ENCODE measurements around the gene HAUS7.
A peak's percentile ranks its signal among the peaks of the same experiment; 100 is the strongest.

The HAUS7 gene

DNA sequence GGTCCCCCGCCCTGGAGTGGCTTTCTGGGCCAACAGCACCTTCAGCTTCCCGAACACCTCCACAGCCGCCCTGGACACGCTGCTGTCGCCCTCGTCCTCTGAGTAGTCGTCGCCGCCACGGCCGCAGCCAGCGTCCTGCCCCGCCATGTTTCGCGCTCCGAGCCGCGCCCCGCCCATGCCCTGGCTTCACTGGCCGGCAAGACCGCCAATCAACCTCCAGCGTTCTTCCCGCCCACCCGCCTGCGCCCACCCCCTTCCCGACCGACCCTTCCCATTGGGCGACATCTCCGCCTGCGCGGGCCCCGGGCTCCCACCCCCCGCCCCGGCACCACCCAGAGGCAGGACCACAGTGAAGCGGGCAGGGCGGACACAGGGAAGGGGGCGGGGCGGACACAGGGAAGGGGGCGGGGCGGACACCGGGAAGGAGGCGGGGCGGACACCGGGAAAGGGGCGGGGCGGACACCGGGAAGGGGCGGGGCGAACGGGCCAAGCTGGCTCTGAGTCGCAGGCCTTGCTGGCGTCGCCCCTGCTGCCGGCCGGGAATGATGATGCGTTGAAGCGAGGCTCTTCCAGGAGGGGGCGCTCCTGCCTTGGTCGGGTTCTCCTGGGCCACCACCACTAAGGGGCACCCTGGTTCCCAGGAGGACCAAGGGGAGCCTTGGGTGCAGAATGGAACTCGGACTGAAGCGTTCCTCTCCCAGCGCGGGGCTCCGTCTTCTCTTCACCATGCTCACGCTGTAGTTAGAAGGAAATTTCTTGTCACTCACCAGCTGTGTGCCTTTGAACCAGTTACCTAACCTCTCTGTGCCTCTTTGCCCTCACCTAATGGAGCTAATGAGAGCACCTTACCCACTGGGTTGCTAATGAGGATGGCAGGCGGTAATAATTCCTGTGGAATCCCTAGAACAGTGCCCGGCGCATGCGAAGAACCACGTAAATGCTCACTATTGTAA lies at the start of gene HAUS7:
Gene HAUS7 (minus strand): TSS at position 166 of the 953 bp plus-strand sequence. CDS start 19 bp downstream, at position 147.
- DNase-seq, result peak; percentile 88 to 95 (median 90)

DNA sequence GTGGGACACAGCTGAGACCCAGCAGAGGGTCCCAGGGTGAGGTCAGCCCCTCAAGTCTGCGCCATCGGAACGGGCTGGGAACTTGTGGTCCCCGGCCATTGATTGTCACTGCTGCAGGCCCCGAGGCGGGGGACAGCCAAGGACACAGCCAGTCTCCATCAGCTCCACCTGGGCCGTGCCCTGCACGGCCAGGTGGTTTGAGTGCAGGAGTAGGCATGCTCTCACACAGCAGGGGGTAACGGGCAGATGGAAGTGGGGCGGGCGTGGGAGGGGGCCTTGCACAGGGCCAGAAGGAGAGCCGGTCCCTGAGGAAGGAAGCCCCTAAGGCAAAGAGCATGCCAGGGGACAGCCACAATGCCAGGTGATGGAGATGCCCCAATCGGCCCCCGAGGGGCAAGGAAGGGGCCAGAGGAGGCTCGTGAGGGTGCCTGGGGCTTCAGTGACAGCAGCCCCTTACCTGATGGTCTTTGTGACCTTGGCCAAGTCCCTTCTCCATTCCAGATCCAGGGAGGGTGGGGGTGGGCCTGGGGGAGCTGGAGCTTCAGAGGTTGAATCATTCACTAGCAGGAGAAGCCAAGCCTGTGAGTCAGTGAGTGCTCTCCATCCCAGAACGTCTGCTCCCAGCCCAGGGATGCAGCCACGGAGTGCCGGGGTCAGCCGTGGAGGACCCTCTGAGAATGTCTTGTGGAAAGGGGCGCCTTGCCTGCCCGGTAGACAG lies 49.4 kb upstream of the HAUS7 start:
- DNase-seq, result peak in 2 of 3 experiments; percentile 31 to 72

DNA sequence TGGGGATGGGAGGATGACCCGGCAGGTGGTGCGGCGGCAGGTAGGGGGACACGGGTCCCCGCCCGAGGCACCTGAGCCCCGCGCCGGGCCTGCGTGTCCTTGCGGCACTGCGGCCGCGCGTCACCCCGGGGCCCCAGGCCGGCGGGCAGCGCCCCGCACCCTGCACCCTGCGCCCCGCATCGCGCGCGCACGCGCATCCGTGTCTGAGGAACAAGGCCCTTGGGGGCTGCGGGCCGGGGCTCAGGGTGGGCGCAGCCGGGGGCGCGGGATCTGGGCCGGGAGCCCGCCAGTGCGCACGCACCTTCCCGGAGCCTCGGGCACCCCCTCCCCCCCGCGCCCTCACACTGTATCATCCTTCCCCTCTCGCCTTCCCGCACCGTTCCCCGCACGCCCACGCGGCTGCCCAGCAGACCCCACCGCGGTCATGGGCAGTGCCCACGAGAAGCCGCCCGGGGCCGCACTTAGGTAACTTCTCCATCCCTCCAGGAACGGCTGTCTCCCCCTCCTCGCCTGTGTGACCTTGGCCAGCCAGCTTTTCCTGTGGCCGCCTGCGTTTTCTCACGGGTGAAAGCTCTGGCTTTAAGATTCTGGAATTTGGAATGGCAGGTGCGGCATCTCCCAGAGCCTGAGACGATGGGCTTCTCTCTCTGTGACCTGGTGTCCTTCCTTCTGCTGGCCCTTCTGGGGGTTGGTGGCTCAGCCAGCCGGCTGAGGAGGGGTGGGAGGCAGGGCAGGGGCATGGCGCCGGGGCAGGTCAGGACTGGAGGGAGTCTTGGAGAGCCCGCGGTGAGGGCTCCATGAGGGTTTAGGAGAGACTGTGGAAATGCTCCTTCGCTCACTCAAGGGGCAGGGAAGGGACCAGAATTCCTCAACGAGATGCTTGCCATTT lies 47.8 kb upstream of the HAUS7 start:
- peak in 2 of 3 experiments; percentile 38 to 46 for DNase-seq

DNA sequence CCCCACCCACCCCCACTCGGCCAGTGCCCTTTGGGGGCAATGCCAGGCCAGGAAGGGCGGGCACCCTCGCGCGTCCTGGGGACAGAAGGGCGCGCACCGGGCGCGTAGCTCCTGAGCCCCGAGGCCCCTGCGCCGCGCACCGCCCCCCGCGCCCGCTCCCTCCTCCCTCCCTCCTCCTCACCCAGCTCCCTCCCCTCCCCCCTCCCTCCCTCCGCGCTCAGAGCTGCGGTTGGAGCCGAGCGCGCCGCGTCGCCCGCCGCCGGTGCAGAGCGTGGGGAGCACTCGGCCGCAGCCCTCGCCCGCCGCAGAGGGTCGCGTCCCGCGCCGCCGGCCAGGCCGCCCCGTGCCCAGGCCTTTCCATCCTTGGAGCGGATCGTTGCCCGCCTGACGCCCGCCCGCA lies 47.0 kb upstream of the HAUS7 start, which contains the start of gene ATP2B3:
Gene ATP2B3 (plus strand): TSS at position 220 of the 400 bp plus-strand sequence. CDS start 18,606 bp downstream, outside the sequence.
- peak in 2 of 3 experiments; percentile 63 for DNase-seq

DNA sequence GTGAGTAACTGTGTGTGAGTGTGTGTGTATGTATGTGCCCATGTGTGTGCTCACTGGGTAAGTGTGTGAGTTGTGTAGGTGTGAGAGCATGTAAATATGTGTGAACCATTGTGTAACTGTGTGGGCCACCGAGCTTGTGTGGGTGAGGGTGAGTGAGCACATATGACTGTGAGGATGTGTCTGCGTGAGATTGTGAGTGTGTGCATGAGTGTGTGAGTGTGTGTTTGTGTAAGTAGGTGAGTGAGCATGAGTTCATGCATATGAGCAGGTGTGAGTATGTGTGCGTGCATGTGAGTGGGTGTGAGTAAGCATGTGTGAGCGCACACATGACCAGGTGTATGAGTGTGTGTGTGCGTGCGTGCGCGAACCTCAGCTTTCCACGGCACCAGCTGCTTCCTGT lies 45.7 kb upstream of the HAUS7 start:
- DNase-seq, result peak in 1 of 3 experiments; percentile 17

DNA sequence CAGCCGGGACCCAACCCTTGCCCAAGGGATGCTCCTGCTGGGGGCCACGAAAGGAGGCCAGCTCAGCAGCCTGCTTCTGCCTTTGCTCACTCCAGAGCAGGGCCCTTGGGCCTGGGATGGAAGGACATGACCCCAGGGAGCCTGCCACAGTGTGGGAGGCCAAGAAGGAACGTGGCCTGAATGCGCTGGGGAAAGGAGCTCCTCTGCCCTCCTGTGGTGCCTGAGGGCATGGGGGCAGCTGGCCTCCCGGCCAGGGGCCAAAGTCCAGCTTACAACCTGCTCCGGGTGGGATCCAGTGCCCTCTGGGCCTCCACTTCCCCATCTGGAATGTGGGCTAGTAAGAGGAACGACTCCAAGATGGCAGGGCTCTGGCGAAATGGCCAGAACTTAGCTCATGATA lies 45.1 kb upstream of the HAUS7 start:
- no peak for DNase-seq

DNA sequence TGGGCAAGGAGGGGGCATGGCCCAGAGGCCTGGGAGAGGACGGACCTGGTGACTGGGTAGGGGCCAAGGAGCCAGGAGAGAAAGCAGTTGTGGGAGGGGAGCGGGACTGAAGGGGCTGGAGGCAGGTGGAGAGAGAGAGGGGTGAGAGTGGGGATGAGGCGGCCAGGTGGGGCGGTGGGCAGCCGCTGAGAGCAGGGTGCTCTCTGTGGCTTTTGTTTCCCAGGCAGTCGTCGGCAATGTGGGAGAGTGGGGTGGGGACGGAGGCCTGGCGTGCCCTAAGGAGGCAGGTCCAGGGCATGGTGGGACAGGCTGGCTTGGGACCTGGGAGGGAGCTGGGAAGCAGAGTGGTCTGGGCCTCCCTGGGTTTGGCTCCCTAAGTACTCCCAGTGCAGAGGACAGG lies 43.9 kb upstream of the HAUS7 start:
- no peak for DNase-seq

DNA sequence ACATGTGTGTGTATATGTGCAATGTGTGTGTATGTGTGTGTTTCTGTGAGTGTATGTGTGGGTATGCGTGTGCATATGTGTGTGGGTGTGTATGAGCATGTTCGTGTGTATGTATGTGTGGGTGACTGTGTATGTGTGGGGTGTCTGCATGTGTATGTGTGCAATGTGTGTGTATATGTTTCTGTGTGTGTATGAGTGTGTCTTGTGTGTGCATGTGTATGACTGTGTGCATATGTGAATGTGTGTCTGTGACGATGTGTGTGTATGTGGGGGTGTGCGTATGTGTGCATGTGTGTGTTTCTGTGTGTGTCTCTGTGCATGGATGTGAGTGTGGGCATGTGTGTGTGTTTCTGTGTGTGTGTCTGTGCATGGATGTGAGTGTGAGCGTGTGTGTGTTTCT lies 42.9 kb upstream of the HAUS7 start:
- no peak for DNase-seq

DNA sequence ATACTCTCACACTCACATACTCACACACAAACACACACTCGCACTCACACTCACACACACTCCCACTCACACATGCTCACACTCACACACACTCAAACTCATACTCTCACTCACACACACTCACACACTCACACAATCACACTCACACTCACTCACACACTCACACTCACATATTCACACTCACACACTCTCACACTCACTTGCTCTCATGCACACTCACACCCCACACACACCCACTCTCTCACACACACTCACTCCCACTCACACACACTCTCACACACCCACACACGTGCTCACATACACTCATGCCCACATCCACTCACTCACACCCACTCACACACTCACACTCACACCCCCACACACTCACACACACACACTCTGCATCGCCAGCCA lies 42.1 kb upstream of the HAUS7 start:
- no peak for DNase-seq

DNA sequence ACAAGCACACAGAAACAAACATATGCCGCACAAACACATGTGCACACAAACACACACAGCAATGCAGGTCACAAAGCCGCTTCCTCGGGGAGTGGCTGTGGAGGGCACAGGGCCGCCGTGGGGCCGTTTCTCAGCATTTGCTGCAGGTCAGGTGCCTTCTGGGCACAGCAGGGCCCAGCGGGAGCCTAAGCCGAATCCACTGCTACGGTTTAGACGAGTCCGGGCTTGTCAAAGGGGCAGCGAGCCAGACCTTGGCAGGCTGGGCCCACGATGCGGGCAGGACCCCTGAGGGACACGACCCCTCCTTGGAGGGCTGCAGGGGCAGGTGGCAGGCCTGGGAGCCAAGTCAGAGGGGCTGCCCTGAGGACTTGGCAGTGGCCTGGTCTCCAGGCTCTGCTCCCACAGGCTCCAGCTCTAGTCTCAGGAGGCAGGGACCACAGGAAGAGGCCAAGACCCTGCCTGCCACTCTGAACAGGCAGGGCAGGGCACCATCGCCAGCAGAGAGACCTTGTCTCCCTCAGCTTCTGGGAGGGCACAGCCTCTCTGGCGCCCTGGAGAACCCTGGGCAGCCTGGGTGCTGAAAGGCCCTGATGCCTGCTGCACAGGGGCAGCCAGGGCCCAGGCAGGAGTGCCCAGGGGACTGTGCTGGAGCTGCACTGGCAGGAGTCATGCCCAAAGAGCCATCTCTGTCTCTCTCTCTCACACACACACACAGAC lies 41.6 kb upstream of the HAUS7 start:
- DNase-seq, result peak in 2 of 3 experiments; percentile 70 to 83

DNA sequence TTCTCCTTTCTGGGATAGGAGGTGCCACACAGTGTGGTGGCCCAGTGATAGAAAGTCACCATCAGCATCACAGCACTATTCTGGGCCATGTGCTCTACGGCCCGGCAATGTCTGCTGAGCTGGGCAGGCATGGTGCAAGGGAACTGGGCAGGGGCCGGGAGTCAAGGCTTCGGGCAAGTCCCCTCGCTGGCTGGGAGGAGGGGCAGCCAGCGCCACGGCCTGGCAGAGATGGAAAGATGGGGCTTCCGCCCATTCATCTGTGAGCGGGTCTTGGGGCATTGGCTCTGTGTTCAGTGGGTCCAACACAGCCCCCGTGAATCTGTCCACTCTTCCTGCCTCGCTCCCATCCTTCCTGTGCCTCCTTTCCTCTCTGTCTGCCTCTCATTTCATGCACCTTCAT lies 40.0 kb upstream of the HAUS7 start:
- no peak for DNase-seq

DNA sequence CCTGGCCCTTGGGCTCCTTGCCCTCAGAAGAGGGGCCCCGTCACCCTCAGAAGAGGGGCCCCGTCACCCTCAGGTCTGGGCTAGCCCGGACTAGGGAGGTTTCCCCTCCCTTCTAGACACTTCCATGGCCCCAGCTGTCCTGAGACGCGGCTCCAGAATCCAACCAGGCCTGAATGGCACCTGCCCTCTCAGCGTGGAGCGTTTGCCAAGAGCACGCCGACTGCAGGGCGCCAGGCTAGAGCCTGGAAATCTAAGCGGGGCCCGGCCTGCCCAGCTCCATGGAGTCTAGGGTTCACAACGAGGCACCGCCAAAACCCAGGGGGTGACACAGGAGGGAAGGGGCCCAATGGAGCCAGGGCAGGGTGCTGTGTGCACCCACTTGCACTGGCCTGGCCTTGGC lies 39.2 kb upstream of the HAUS7 start:
- no peak for DNase-seq

DNA sequence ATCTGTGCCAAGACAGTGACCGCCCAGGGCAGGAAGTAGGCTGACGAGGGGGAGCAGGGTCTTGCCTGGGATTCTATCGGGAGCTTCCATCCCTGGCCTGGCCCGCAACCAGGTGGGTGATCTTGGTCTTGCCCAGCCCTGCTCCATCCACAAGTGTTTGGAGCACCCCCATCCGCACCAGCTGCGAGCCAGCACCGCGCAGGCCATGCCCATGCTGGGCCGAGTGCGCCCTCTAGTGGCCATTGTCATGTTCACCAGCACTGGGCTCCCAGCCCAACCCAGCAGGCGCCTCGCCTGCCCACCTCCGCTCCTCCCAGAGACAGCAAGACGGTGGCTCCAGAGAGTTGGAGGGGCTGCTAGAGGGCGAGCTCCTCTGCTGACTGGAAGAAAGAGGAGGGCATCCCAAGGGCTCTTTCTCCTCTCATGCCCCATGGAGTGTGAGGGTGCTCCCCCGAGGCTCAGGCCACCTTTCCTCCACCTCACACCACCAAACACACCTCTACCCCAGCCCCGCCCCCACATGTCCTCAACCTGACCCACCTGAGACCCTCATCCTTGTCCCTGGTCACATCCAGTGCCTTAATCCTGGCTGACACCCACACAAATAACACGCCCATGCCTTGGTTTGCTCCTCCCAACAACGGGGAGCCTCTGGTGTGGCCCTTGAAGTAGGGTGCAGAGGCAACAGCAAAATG lies 37.3 kb upstream of the HAUS7 start:
- peak; percentile 68 to 91 (median 83) for DNase-seq

DNA sequence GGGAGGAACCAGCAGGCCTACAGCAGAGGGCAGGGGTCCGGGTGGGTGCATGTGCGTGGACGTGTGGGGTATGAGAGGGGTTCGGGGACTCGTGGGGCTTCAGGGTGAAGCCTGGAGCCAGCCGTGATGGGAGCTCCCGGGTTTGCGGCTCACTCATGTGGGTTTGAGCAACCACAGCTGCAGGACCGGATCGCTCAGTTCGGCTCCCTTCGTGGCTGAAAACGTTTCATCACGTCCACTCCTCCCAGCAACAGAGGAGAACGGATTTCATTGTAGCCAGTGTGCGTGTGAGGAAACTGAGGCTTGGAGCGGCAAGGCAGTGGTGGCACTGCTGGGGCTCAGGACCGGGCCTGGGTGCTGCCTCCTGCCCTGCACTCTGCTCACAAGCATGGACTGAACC lies 35.0 kb upstream of the HAUS7 start:
- no peak for DNase-seq

DNA sequence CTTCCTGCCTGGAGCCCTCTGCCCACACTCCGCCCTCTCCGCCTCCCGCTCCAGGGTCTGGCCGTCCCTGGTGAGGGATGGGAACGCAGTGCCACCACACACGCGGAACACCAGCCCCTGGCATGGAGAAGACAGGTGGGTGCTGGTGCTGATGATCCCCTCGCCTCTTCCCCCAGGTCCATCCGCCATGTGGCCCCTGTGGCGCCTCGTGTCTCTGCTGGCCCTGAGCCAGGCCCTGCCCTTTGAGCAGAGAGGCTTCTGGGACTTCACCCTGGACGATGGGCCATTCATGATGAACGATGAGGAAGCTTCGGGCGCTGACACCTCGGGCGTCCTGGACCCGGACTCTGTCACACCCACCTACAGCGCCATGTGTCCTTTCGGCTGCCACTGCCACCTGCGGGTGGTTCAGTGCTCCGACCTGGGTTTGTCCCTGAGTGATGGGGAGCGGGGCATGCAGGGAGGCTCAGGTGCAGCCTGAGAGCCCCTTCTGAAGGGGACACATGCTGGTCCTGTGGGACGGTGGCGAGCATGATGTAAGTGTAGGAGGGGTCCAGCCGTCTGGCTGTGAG lies 34.2 kb upstream of the HAUS7 start:
- no peak for DNase-seq

DNA sequence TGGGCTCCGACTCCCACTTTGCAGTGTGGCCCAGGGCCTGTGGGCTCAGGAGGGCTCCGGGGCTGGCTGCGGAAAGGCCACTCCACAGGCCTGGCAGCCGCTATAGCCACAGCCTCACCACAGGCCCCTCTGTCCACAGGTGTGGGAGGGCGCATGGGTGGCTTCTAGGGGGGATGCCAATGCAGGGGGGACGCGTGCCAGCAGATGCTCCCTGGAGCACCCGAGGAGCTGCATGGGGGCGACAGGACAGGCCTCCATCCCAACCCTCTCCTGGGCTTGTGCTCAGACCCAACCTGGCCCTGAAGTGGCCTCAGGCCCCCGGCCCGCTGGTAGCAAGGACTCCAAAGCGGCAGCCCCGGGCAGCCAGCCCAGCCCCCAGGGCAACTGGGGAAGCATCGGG lies 32.4 kb upstream of the HAUS7 start:
- no peak for DNase-seq

DNA sequence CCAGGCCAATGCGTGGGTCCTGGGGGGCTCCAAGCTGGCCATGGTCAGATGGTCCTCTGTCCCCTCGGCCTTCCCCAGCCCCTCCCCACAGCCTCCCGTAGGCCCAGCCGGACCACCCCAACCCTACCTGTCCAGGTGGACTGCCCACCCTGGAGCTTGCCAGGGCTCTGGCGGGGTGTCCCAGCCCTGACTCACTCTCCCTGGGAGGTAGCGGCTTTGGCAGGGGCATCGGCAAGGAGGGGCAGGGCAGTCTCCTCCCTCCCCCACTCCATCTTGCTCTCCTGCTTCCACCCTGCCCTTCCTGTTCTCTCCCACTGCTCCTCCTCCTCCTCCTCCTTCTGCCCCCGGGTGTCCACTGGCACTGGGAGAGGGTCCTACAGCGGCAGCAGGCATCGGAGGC lies 31.8 kb upstream of the HAUS7 start:
- DNase-seq, result no peak

DNA sequence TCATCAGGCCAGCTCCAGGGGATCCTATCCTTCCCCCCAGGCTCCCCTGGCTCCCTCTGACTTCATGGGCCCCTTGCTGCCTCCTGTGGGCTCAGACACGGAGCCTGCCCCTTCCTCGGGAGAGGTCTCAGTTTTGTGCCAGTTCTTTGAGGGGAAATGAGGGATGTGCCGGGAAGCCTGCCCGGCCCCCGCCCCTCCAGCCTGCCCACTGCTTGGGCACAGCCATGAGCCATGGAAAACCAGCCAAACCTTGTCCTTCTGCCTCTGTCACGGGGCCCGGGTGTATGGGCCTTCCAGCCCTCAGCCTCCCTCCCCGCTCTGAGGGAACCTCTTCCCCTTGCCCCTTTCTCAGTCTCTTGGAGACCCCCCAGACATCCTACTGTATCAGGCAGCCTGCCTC lies 31.2 kb upstream of the HAUS7 start:
- DNase-seq, result no peak

DNA sequence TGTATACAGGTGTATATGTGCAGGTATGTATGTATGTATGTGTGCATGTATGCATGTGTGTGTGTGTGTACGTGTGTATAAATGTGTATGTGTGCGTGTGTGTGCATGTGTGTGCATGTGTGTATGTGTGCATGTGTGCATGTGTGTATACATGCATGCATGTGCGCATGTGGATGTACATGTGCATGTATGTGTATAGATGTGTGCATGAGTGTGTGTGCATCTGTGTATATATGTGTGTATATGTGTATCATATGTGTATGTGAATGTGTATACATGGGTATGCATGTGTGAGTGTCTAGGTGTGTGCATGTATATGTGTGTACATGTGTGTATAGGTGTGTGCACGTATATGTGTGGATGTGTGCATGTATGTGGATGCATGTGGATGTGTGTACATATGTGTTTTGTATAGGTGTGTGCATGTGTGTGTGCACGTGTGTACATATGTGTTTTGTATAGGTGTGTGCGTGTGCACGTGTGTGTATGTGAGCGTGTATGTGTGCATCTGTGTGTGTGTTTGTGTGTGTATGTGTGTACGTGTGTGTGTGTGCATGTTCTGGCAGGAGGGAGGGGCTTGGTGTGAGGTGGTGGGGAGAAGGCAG lies 30.4 kb upstream of the HAUS7 start:
- DNase-seq, result no peak

DNA sequence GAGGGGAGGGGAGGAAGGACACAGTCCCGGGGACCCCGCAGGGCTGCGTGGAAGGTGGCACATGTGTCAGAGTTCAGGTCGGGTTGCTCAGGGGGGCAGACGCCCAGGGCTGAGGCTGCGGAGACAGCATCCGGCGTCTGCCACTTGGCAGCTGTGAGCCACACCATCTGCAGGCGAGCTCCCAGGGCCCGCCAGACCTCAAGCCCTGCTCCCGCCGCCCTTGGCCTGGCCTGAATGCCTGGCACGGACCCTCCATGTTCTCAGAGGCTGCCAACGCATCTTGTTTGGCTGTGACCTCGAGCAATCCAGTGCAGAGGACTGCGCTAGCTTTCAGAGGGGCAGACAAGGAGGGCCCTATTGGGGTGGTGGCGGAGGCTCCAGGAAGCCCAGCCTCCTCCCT lies 29.5 kb upstream of the HAUS7 start:
- DNase-seq, result no peak

DNA sequence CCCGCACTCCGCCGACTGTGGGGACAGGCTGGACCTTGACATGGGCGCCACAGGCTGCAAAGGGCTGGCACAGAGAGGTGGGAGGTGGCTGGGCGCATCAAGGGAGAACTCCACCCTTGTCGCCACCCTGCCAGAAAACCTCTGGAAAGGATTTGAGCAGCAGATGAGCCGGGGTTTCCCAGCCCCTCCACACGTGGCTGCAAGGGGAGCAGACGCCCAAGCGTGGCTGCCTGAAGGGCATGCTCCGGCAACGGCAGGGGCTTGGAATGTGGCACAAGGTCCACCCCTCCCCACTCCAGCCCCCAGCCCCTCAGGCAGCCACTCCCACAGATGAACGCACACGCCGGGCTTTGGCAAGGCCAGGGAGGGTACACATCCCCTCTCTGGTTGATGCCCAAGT lies 29.0 kb upstream of the HAUS7 start:
- no peak for DNase-seq

Measured in NCI-H1417 (cell line).